Measurements from ENCODE around the gene UGT2B28.

DNA sequence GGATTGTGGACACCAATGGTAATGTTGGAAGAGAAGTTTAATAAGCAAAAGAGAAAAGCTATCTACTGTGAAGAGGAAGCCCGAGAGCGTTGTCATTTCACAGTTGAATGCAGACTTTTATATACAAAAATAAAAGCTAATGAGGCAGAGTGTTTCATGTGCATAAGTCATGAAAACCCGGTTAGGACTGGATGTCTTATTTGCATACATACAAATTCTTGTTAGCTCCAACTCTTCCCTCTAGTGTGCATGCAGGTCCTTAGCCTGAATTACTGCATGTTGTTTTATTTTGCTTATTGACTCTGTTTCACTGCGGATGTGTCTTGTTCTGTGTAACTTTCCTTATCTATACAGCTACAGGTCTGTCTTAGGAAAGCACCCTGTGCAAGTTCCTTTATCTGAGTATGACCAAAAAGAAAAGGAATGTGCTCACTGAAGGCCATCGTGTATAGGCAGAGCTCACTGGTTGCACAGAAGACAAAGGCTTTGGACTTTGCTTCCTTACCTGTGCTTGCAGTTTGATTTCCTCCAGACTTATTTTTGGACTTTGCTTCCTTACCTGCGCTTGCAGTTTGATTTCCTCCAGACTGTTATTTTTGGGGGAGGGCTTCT lies 40.6 kb upstream of the UGT2B28 start:
- no peak for TF ChIP-seq ZFX (IDR thresholded peaks at IDR 0.05; ENCODE audit: borderline replicate concordance)
- no peak for TF ChIP-seq CTCF (IDR thresholded peaks at IDR 0.05)

Data from 22Rv1 (cell line).